Subcutaneous abdominal adipose tissue (tissue), 5 donors: ENCODE measurements around the gene RDM1.
A peak's percentile ranks its signal among the peaks of the same experiment; 100 is the strongest.

Experiments used
- H3K27ac ChIP-seq: one replicate; pipeline ENCODE4 v1.7.0; 2013; ENCODE audit warnings: low read depth, mild to moderate bottlenecking, inconsistent platforms, low read length, moderate library complexity
- H3K27me3 ChIP-seq, 5 donors: one replicate each; pipeline ENCODE4 v1.7.0; 2013; ENCODE audit warnings: low read length in 5 of 5, inconsistent platforms in 1 of 5; ENCODE audit not compliant: control insufficient read depth in 5 of 5, insufficient read depth in 4 of 5
- H3K36me3 ChIP-seq, 5 donors: one replicate each; pipeline ENCODE4 v1.7.0; 2013; ENCODE audit warnings: low read length in 5 of 5; ENCODE audit not compliant: control insufficient read depth in 5 of 5, insufficient read depth in 5 of 5
- H3K4me1 ChIP-seq, 5 donors: one replicate each; pipeline ENCODE4 v1.7.0; 2013; ENCODE audit warnings: low read length in 5 of 5, mild to moderate bottlenecking in 3 of 5, moderate library complexity in 1 of 5; ENCODE audit not compliant: control insufficient read depth in 5 of 5, insufficient read depth in 5 of 5
- H3K4me3 ChIP-seq, 5 donors: one replicate each; pipeline ENCODE4 v1.7.0; 2013; ENCODE audit warnings: low read length in 5 of 5, low read depth in 1 of 5
- H3K9ac ChIP-seq, 5 donors: one replicate each; pipeline ENCODE4 v1.7.0; 2013; ENCODE audit warnings: low read length in 5 of 5, mild to moderate bottlenecking in 4 of 5, moderate library complexity in 3 of 5
- H3K9me3 ChIP-seq, 5 donors: one replicate each; pipeline ENCODE4 v1.7.0; 2013; ENCODE audit warnings: low read length in 5 of 5; ENCODE audit not compliant: control insufficient read depth in 5 of 5
- donor health status: healthy.
- donor health status: healthy.
- donor health status: healthy.
- donor health status: healthy.
- donor health status: healthy.

The RDM1 gene

GRCh38 chr17:35875800-35876139 lies 54.8 kb downstream of the RDM1 start:
- H3K4me1 ChIP-seq = peaks cover 0 to 31% (median 0%) of the 10 kb centered on the region in 5 donors
- no peaks in the 10 kb centered on the region for H3K9me3 ChIP-seq
- H3K9ac ChIP-seq = no peak overlapping the region
- H3K27me3 ChIP-seq = no peaks in the 10 kb centered on the region
- no peak overlapping the region for H3K27ac ChIP-seq
- H3K4me3 ChIP-seq = no peak overlapping the region
- no peaks in the 10 kb centered on the region for H3K36me3 ChIP-seq

- Histone ChIP-seq H3K36me3 (no peaks in the 10 kb centered on the region), H3K4me3 (no peak overlapping the region), H3K4me1 (peaks cover 0 to 27% (median 0%) of the 10 kb centered on the region in 5 donors), H3K9ac (no peak overlapping the region), H3K9me3 (no peaks in the 10 kb centered on the region), H3K27ac (no peak overlapping the region), H3K27me3 (no peaks in the 10 kb centered on the region)
Observed at GRCh38 chr17:35875072-35875799, 55.3 kb downstream of the RDM1 start.

GRCh38 chr17:35872196-35872980 lies 58.2 kb downstream of the RDM1 start:
- Histone ChIP-seq H3K9ac (no peak overlapping the region), H3K27me3 (no peaks in the 10 kb centered on the region), H3K9me3 (no peaks in the 10 kb centered on the region), H3K4me1 (peaks cover 0 to 23% (median 0%) of the 10 kb centered on the region in 5 donors), H3K27ac (no peak overlapping the region), H3K4me3 (no peak overlapping the region), H3K36me3 (no peaks in the 10 kb centered on the region)

DNA sequence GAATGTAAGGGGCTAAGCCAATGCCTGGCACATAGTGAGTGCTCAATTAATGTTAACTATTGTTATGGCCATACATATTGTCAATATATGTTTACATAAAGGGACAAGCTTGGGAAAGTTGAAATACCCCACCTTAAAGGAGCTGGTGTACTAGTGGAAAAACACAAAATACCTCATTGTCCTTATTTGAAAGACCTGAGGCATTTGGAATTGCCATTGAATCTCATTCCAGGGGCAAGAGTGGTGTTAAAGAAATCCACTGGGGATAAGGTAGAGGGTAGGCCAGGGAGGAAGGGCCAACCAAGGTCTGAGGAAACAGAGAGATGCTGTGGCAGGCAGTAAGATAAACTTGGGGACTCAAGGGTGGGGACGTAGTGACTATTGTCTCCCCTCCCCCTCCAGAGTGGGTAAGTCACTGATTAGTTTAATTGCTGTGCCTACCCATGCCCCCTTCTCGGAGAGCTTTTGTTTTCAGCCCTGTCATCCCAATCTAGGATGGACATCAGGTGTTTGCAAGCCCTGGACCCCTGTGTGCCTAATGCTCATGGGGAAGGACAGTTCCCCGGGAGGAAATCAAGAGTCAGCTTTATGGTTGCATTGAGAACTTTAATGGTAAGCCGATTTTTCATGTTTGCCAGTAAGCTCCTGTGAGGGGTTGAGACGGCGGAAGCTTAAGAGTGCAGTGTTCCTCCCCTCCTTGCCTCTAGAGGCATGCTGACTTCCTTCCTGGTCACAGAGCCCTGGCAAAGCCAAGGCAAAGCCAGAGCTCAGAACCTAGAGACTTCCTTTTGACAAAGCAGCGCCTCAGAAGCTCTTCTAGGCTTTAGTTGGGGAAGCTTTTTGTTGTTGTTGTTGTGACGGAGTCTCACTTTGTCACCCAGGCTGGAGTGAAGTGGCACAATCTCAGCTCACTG lies 59.4 kb downstream of the RDM1 start:
- H3K36me3 ChIP-seq = no peaks in the 10 kb centered on the region
- no peaks in the 10 kb centered on the region for H3K9me3 ChIP-seq
- peak overlapping the region in 1 of 5 donors; percentile 37 for H3K4me3 ChIP-seq
- H3K9ac ChIP-seq = no peak overlapping the region
- no peaks in the 10 kb centered on the region for H3K27me3 ChIP-seq
- peaks cover 0 to 23% (median 3%) of the 10 kb centered on the region in 5 donors for H3K4me1 ChIP-seq
- no peak overlapping the region for H3K27ac ChIP-seq

- Histone ChIP-seq H3K4me3 (no peak within 1 kb of the TSS), H3K9me3 (no peaks in the 10 kb centered on the region), H3K36me3 (no peaks in the 10 kb centered on the region), H3K4me1 (peaks cover 0 to 13% (median 3%) of the 10 kb centered on the region in 5 donors), H3K27ac (no peak within 1 kb of the TSS), H3K27me3 (no peaks in the 10 kb centered on the region), H3K9ac (no peak within 1 kb of the TSS)
Observed at GRCh38 chr17:35868737-35869136, 61.8 kb downstream of the RDM1 start, which contains the start of gene HEATR9. Gene HEATR9, minus strand, starts transcription at chr17:35868891. Its CDS starts 149 bp downstream, at chr17:35868742.
